B cell (primary cell): ENCODE results near the gene REEP5. TPM values are rescaled to one million over a fixed set of nuclear protein-coding genes. Genes with fewer than 3 reads are reported as not detected.

Source experiments
- ATAC-seq: fragments of 200-7000 bp; cut with Tn5 transposase; one replicate; pipeline ENCODE4 v1.10.0; 2021; ENCODE audit warnings: low read depth, mild to moderate bottlenecking, moderate number of reproducible peaks, moderate library complexity
- CTCF ChIA-PET: fragments of 350-600 bp; sonication (Branson Sonifier 250); formaldehyde crosslinking; loops from one replicate; lab custom pipeline; 2021; ENCODE audit warnings: antibody characterized with exemption, inconsistent platforms; lab: Charles Lee
- POLR2A ChIA-PET: fragments of 350-600 bp; sonication (Branson Sonifier 250); formaldehyde crosslinking; loops from one replicate; lab custom pipeline; 2021; ENCODE audit warnings: antibody characterized with exemption; lab: Charles Lee
- DNase-seq: peaks from one replicate; pipeline ENCODE4 v3.0.0; 2013
- H2AFZ ChIP-seq: 2 replicates; pipeline ENCODE4 v1.6.1; 2012; ENCODE audit warnings: mild to moderate bottlenecking, low read depth, low read length; ENCODE audit not compliant: insufficient read depth, poor library complexity, severe bottlenecking
- H3K27ac ChIP-seq, 2 donors: 1 replicate in 1 of 2; 2 replicates in 1 of 2; pipeline ENCODE4 v1.5.1; 2012 to 2013; ENCODE audit warnings: low read length in 2 of 2, mild to moderate bottlenecking in 2 of 2, moderate library complexity in 1 of 2
- H3K27me3 ChIP-seq, 4 experiments: fragments of 200-600 bp in 1 of 4; sonication (generic) in 1 of 4; replicated peaks in 1 of 4; 1 replicate in 2 of 4; 2 replicates in 2 of 4; pipeline versions ENCODE4 v1.6.1 to v1.7.0; 2013 to 2016; ENCODE audit warnings: low read length in 3 of 4, mild to moderate bottlenecking in 2 of 4, mixed read lengths in 1 of 4, moderate library complexity in 1 of 4; ENCODE audit not compliant: insufficient read depth in 4 of 4, control insufficient read depth in 3 of 4; ENCODE audit errors: control extremely low read depth in 1 of 4
- H3K36me3 ChIP-seq, 2 experiments: replicated peaks in 1 of 2; 1 replicate in 1 of 2; 2 replicates in 1 of 2; pipeline versions ENCODE4 v1.6.1 to v1.7.1; 2013; ENCODE audit warnings: low read length in 1 of 2; ENCODE audit not compliant: insufficient read depth in 2 of 2, control insufficient read depth in 1 of 2; ENCODE audit errors: control extremely low read depth in 1 of 2, extremely low read depth in 1 of 2
- H3K4me1 ChIP-seq, 2 donors: fragments of 200-600 bp in 1 of 2; sonication (generic) in 1 of 2; 1 replicate in 1 of 2; 2 replicates in 1 of 2; pipeline versions ENCODE4 v1.5.1 to v1.6.1; 2013 to 2017; ENCODE audit warnings: low read length in 2 of 2; ENCODE audit not compliant: control insufficient read depth in 2 of 2, insufficient read depth in 2 of 2
- H3K4me2 ChIP-seq: replicated peaks from 2 replicates; pipeline ENCODE3; 2012; ENCODE audit warnings: mild to moderate bottlenecking, low read depth, low read length; ENCODE audit not compliant: poor library complexity, severe bottlenecking
- H3K4me3 ChIP-seq, 5 experiments: fragments of 200-600 bp in 1 of 5; sonication (generic) in 1 of 5; 1 replicate in 3 of 5; 2 replicates in 2 of 5; pipeline versions ENCODE4 v1.5.1 to v1.7.0; 2011 to 2016; ENCODE audit warnings: low read length in 4 of 5, mild to moderate bottlenecking in 4 of 5, low read depth in 2 of 5, control low read depth in 1 of 5, moderate library complexity in 1 of 5; ENCODE audit not compliant: insufficient read depth in 1 of 5; ENCODE audit errors: control extremely low read depth in 1 of 5, extremely low read depth in 1 of 5
- H3K79me2 ChIP-seq: fragments of 200-600 bp; sonication (generic); one replicate; pipeline ENCODE4 v1.6.0; 2016; ENCODE audit warnings: low read length; ENCODE audit not compliant: control insufficient read depth, insufficient read depth
- H3K9ac ChIP-seq: fragments of 200-600 bp; sonication (generic); 2 replicates; pipeline ENCODE4 v1.6.1; 2017; ENCODE audit warnings: mild to moderate bottlenecking, low read length, moderate library complexity
- H3K9me3 ChIP-seq, 3 donors: one replicate each; pipeline versions ENCODE4 v1.6.1 to v1.7.1; 2013; ENCODE audit warnings: low read length in 2 of 3; ENCODE audit not compliant: control insufficient read depth in 2 of 3, insufficient read depth in 1 of 3; ENCODE audit errors: control extremely low read depth in 1 of 3
- H4K20me1 ChIP-seq: 2 replicates; pipeline ENCODE4 v1.6.0; 2012; ENCODE audit warnings: mild to moderate bottlenecking, low read length; ENCODE audit not compliant: insufficient read depth, control insufficient read depth, poor library complexity, severe bottlenecking
- H3K27ac Mint-ChIP-seq: one replicate; pipeline ENCODE4 v1.8.0; 2021; ENCODE audit warnings: mixed read lengths
- H3K27me3 Mint-ChIP-seq: one replicate; pipeline ENCODE4 v1.8.0; 2021; ENCODE audit warnings: mixed read lengths
- H3K4me1 Mint-ChIP-seq: one replicate; pipeline ENCODE4 v1.8.0; 2021; ENCODE audit warnings: mixed read lengths
- H3K4me3 Mint-ChIP-seq: one replicate; pipeline ENCODE4 v1.8.0; 2021; ENCODE audit warnings: mixed read lengths
- H3K9me3 Mint-ChIP-seq: one replicate; pipeline ENCODE4 v1.8.0; 2022; ENCODE audit warnings: mixed read lengths; ENCODE audit not compliant: insufficient read depth
- EZH2 ChIP-seq: IDR thresholded peaks from 2 replicates; pipeline ENCODE4 v1.6.1; 2012; ENCODE audit warnings: borderline replicate concordance, low read depth, mild to moderate bottlenecking, moderate library complexity, low read length; ENCODE audit not compliant: insufficient read depth, poor library complexity, severe bottlenecking
- WGBS: methylation state at CpG from one replicate; pipeline ENCODE4 v1.1.5; 2013; ENCODE audit warnings: missing lambda C conversion rate; ENCODE audit not compliant: insufficient coverage; 5-methylcytosine and 5-hydroxymethylcytosine counted together
- intact Hi-C: fragments of 100-400 bp; cut with micrococcal nuclease; formaldehyde crosslinking; loops from one replicate; pipeline ENCODE4 v1.10.0; 2022
- polyA plus RNA-seq: library from polyadenylated mRNA; depleted of rRNA; stranded (reverse); fragments of >200 nt; gene quantifications from 2 replicates; pipeline ENCODE4 v1.2.3, GENCODE V29; 2012
- total RNA-seq, 2 donors: library from RNA; stranded (reverse); fragments of 120-200 nt in 1 of 2; gene quantifications; 1 replicate in 1 of 2; 2 replicates in 1 of 2; pipeline versions ENCODE4 v1.2.3 to v1.2.4, GENCODE V29; 2013 to 2022
- TF ChIP-seq, protein P1 (sequence below): fragments of 200-600 bp; IDR thresholded peaks from one replicate; pipeline ENCODE4 v1.8.0; 2022; ENCODE audit warnings: antibody characterized with exemption, mild to moderate bottlenecking

The REEP5 gene
- total and polyA plus RNA-seq, 2 donors (not counting 1 experiment from before 2014, with no cell fraction given), result 39.2 to 55.9 TPM

DNA sequence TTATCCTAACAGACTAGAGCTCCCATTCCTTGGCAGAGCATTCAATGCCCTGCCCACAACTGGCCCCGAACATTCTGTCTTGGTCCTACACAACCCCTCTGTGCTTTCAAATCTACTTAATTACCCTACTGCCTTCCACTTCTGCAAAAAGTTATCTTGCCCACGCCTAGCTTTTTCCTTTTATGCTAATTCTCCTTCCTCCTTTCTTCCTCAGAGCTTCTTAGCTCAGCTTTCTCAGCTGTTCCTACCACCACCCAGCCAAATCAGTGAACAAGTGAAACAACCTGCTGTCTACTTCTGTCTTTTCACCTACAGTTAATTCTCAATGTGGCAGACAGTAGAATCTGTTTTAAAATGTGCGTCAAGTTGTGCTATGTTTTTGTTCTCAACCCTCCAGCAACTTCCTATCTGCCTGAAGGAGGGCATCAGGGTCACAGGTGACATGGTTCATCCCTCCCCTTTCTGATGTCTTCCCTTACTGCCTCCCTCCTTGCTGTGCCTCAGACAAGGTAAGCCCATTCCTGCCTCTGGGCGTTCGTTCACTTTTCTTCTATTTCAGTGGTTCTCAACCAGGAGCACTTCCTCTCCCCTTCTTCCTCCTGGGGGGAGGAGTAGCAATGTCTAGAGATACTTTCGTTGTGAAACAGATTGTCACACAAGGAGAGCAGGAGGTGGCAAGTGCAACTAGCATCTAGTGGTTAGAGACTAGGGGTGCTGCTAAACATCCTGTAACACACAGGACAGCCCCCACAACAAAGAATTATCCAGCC is 1.3 kb upstream of the REEP5 start:
- WGBS, result 0% methylated on average over 2 of the region's 6 CpGs
- Histone ChIP-seq H3K27ac (peak overlapping the region; percentile 72 to 85), H3K36me3 (peaks cover 4 to 12% of the 10 kb centered on the region in 2 experiments), H3K79me2 (peaks cover 35% of the 10 kb centered on the region), H3K27me3 (no peaks in the 10 kb centered on the region), H3K4me1 (peaks cover 81 to 83% of the 10 kb centered on the region in 2 donors), H3K4me2 (peak overlapping the region; percentile 86), H2AFZ (peak overlapping the region; percentile 71), H3K9me3 (peaks cover 0 to 3% (median 0%) of the 10 kb centered on the region in 3 donors), H3K4me3 (peak overlapping the region; percentile 38 to 76 (median 50)), H4K20me1 (peaks cover 24% of the 10 kb centered on the region), H3K9ac (peak overlapping the region; percentile 79)
- POLR2A ChIA-PET, result interaction anchor here (0.6 to 1.4 kb wide), 2 partner anchors 53 to 59 kb away, joined by 3 to 10 read pairs; partner anchors contain the start of gene DCP2
- DNase-seq (peak; percentile 85), ATAC-seq (peak; percentile 29)
- TF ChIP-seq EZH2, result no peak
- TF ChIP-seq, protein P1, sequence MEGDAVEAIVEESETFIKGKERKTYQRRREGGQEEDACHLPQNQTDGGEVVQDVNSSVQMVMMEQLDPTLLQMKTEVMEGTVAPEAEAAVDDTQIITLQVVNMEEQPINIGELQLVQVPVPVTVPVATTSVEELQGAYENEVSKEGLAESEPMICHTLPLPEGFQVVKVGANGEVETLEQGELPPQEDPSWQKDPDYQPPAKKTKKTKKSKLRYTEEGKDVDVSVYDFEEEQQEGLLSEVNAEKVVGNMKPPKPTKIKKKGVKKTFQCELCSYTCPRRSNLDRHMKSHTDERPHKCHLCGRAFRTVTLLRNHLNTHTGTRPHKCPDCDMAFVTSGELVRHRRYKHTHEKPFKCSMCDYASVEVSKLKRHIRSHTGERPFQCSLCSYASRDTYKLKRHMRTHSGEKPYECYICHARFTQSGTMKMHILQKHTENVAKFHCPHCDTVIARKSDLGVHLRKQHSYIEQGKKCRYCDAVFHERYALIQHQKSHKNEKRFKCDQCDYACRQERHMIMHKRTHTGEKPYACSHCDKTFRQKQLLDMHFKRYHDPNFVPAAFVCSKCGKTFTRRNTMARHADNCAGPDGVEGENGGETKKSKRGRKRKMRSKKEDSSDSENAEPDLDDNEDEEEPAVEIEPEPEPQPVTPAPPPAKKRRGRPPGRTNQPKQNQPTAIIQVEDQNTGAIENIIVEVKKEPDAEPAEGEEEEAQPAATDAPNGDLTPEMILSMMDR, result no peak
- H3K4me1 Mint-ChIP-seq, result peaks cover 76% of the 10 kb centered on the region
- CTCF ChIA-PET, result interaction anchor here (0.6 to 5.7 kb wide), 14 partner anchors 8 to 400 kb away, joined by 3 to 65 read pairs (median 4); partner anchors contain the start of genes DCP2 and SRP19
- no peaks in the 10 kb centered on the region for H3K27me3 Mint-ChIP-seq
- peak overlapping the region; percentile 86 for H3K4me3 Mint-ChIP-seq
- peak overlapping the region; percentile 95 for H3K27ac Mint-ChIP-seq
- intact Hi-C loops, result loop anchor here (1.0 to 5.0 kb wide), 6 partner anchors 53 to 1166 kb away; partner anchors contain the start of genes DCP2 and NREP
- H3K9me3 Mint-ChIP-seq, result no peaks in the 10 kb centered on the region
